GM12872 (cell line): ENCODE measurements around the gene NOS1.

ENCODE experiments used
- CTCF ChIP-seq: IDR thresholded peaks from 3 replicates; pipeline ENCODE4 v1.5.1; 2011; ENCODE audit warnings: low read depth, mild to moderate bottlenecking, low read length, moderate library complexity; ENCODE audit not compliant: insufficient read depth

The NOS1 gene

GRCh38 chr12:117400912-117401311 is 39.5 kb upstream of the NOS1 start:
- no peak for TF ChIP-seq CTCF

- TF ChIP-seq CTCF, result no peak
Measured at GRCh38 chr12:117395766-117396165, 34.3 kb upstream of the NOS1 start.

GRCh38 chr12:117394491-117394890 is 33.1 kb upstream of the NOS1 start:
- TF ChIP-seq CTCF, result no peak

GRCh38 chr12:117393656-117394055 is 32.2 kb upstream of the NOS1 start:
- TF ChIP-seq CTCF, result no peak

- no peak for TF ChIP-seq CTCF
Measured at GRCh38 chr12:117390866-117391265, 29.4 kb upstream of the NOS1 start.

- no peak for TF ChIP-seq CTCF
Measured at GRCh38 chr12:117388951-117389446, 27.6 kb upstream of the NOS1 start.

GRCh38 chr12:117387832-117388231 is 26.4 kb upstream of the NOS1 start:
- TF ChIP-seq CTCF, result no peak

DNA sequence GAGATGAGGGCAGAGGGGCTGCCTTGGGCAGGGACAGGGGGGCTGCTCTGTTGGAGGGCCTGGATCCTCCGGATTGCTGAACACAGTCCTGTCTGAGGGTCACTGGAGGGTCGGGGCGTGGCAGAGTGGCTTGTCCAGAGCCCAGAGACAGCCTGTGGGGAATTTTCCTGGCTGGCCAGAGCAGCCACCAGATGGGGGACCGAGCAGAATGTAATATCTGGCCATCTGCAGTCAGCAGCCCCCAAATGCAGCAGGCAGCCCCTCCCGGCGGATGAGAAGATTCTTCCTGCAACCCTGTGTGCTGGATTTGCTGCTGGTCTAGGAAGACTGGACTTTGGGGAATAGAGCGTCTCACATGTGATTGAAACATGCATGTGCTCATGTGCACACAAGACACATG is 23.3 kb upstream of the NOS1 start:
- TF ChIP-seq CTCF, result no peak
